ENCODE measurements around the gene SULT1A4.
"Not testable (repeated sequence)": the region's sequence is repeated elsewhere in the genome, so short reads cannot be mapped to it uniquely, and the experiment has no call there.

SULT1A4 gene

GRCh38 chr16:29459706-29460646 lies at the start of gene SULT1A4:
TSS of gene SULT1A4 (plus strand) at chr16:29459913. CDS start at chr16:29461386, 1,473 bp downstream.
- not testable (repeated sequence) for H3K36me3 ChIP-seq (ENCODE audit: control insufficient read depth, insufficient read depth, low read length); H3K27me3 ChIP-seq (replicated peaks; ENCODE audit: control insufficient read depth, insufficient read depth, low read length); H3K4me3 ChIP-seq (replicated peaks; ENCODE audit: low read depth, low read length); DNase-seq (ENCODE audit: extremely low read depth, insufficient read length)

- H3K4me3 ChIP-seq (replicated peaks; ENCODE audit: low read depth, low read length); H3K27me3 ChIP-seq (replicated peaks; ENCODE audit: control insufficient read depth, insufficient read depth, low read length); H3K36me3 ChIP-seq (ENCODE audit: control insufficient read depth, insufficient read depth, low read length); DNase-seq (ENCODE audit: extremely low read depth, insufficient read length): not testable (repeated sequence)
Measured at GRCh38 chr16:29423587-29423986, 36.1 kb upstream of the SULT1A4 start.

GRCh38 chr16:29425390-29425789 lies 34.3 kb upstream of the SULT1A4 start:
- DNase-seq (ENCODE audit: extremely low read depth, insufficient read length); H3K27me3 ChIP-seq (replicated peaks; ENCODE audit: control insufficient read depth, insufficient read depth, low read length); H3K4me3 ChIP-seq (replicated peaks; ENCODE audit: low read depth, low read length); H3K36me3 ChIP-seq (ENCODE audit: control insufficient read depth, insufficient read depth, low read length): not testable (repeated sequence)

- H3K36me3 ChIP-seq (ENCODE audit: control insufficient read depth, insufficient read depth, low read length); DNase-seq (ENCODE audit: extremely low read depth, insufficient read length); H3K27me3 ChIP-seq (replicated peaks; ENCODE audit: control insufficient read depth, insufficient read depth, low read length); H3K4me3 ChIP-seq (replicated peaks; ENCODE audit: low read depth, low read length): not testable (repeated sequence)
Measured at GRCh38 chr16:29453754-29454153, 6.0 kb upstream of the SULT1A4 start.

- H3K36me3 ChIP-seq (ENCODE audit: control insufficient read depth, insufficient read depth, low read length); DNase-seq (ENCODE audit: extremely low read depth, insufficient read length); H3K27me3 ChIP-seq (replicated peaks; ENCODE audit: control insufficient read depth, insufficient read depth, low read length); H3K4me3 ChIP-seq (replicated peaks; ENCODE audit: low read depth, low read length): not testable (repeated sequence)
Measured at GRCh38 chr16:29454269-29454668, 5.4 kb upstream of the SULT1A4 start, which contains the start of the genes BOLA2 and SLX1B. TSS of gene BOLA2 (minus strand) at chr16:29454351. CDS start at chr16:29454253, 98 bp downstream. TSS of gene SLX1B (plus strand) at chr16:29454533.

GRCh38 chr16:29454828-29455227 lies 4.9 kb upstream of the SULT1A4 start:
- not testable (repeated sequence) for H3K4me3 ChIP-seq (replicated peaks; ENCODE audit: low read depth, low read length); DNase-seq (ENCODE audit: extremely low read depth, insufficient read length); H3K36me3 ChIP-seq (ENCODE audit: control insufficient read depth, insufficient read depth, low read length); H3K27me3 ChIP-seq (replicated peaks; ENCODE audit: control insufficient read depth, insufficient read depth, low read length)

GRCh38 chr16:29457660-29458059 lies 2.1 kb upstream of the SULT1A4 start:
- H3K4me3 ChIP-seq (replicated peaks; ENCODE audit: low read depth, low read length); DNase-seq (ENCODE audit: extremely low read depth, insufficient read length): not testable (repeated sequence)

GRCh38 chr16:29460647-29461030 lies 926 bp downstream of the SULT1A4 start:
- H3K27me3 ChIP-seq (replicated peaks; ENCODE audit: control insufficient read depth, insufficient read depth, low read length); DNase-seq (ENCODE audit: extremely low read depth, insufficient read length); H3K4me3 ChIP-seq (replicated peaks; ENCODE audit: low read depth, low read length); H3K36me3 ChIP-seq (ENCODE audit: control insufficient read depth, insufficient read depth, low read length): not testable (repeated sequence)

More at GRCh38 chr16:29457660-29458059, 2.1 kb upstream of the SULT1A4 start:
- H3K36me3 ChIP-seq (ENCODE audit: control insufficient read depth, insufficient read depth, low read length); H3K27me3 ChIP-seq (replicated peaks; ENCODE audit: control insufficient read depth, insufficient read depth, low read length): not testable (repeated sequence)

- not testable (repeated sequence) for DNase-seq (ENCODE audit: extremely low read depth, insufficient read length); H3K36me3 ChIP-seq (ENCODE audit: control insufficient read depth, insufficient read depth, low read length); H3K27me3 ChIP-seq (replicated peaks; ENCODE audit: control insufficient read depth, insufficient read depth, low read length); H3K4me3 ChIP-seq (replicated peaks; ENCODE audit: low read depth, low read length)
Measured at GRCh38 chr16:29465985-29466824, 6.5 kb downstream of the SULT1A4 start.

- H3K27me3 ChIP-seq (replicated peaks; ENCODE audit: control insufficient read depth, insufficient read depth, low read length); DNase-seq (ENCODE audit: extremely low read depth, insufficient read length); H3K36me3 ChIP-seq (ENCODE audit: control insufficient read depth, insufficient read depth, low read length); H3K4me3 ChIP-seq (replicated peaks; ENCODE audit: low read depth, low read length): not testable (repeated sequence)
Measured at GRCh38 chr16:29466904-29467303, 7.2 kb downstream of the SULT1A4 start.

- not testable (repeated sequence) for DNase-seq (ENCODE audit: extremely low read depth, insufficient read length); H3K27me3 ChIP-seq (replicated peaks; ENCODE audit: control insufficient read depth, insufficient read depth, low read length); H3K36me3 ChIP-seq (ENCODE audit: control insufficient read depth, insufficient read depth, low read length); H3K4me3 ChIP-seq (replicated peaks; ENCODE audit: low read depth, low read length)
Measured at GRCh38 chr16:29467654-29468366, 8.1 kb downstream of the SULT1A4 start.

GRCh38 chr16:29469660-29470059 lies 9.9 kb downstream of the SULT1A4 start:
- DNase-seq (ENCODE audit: extremely low read depth, insufficient read length); H3K4me3 ChIP-seq (replicated peaks; ENCODE audit: low read depth, low read length); H3K36me3 ChIP-seq (ENCODE audit: control insufficient read depth, insufficient read depth, low read length); H3K27me3 ChIP-seq (replicated peaks; ENCODE audit: control insufficient read depth, insufficient read depth, low read length): not testable (repeated sequence)

- DNase-seq (ENCODE audit: extremely low read depth, insufficient read length); H3K4me3 ChIP-seq (replicated peaks; ENCODE audit: low read depth, low read length); H3K27me3 ChIP-seq (replicated peaks; ENCODE audit: control insufficient read depth, insufficient read depth, low read length); H3K36me3 ChIP-seq (ENCODE audit: control insufficient read depth, insufficient read depth, low read length): not testable (repeated sequence)
Measured at GRCh38 chr16:29472065-29472464, 12.4 kb downstream of the SULT1A4 start.
